ENCODE measurements around the gene FUT4. TPM values are rescaled to one million over a fixed set of nuclear protein-coding genes. Genes with fewer than 3 reads are reported as not detected.

FUT4 gene
- total and polyA plus RNA-seq, 2 donors from 2014 or later = 1.2 to 9.5 TPM

GRCh38 chr11:94533206-94533605 lies 10.5 kb upstream of the FUT4 start:
- no peak overlapping the region for H3K9ac ChIP-seq (ENCODE audit: low read length in 3 of 3)
- H3K36me3 ChIP-seq (ENCODE audit: control insufficient read depth in 2 of 3, insufficient read depth in 3 of 3, low read length in 3 of 3) = no peaks in the 10 kb centered on the region
- H3K4me1 ChIP-seq (ENCODE audit: control insufficient read depth in 2 of 3, insufficient read depth in 2 of 3, low read depth in 1 of 3, low read length in 3 of 3) = no peaks in the 10 kb centered on the region
- no peak for TF ChIP-seq CTCF (IDR thresholded peaks at IDR 0.05; ENCODE audit: borderline replicate concordance, extremely low read depth, insufficient read depth)
- no peak overlapping the region for H3K4me3 ChIP-seq (ENCODE audit: low read length in 3 of 3)
- H3K27me3 ChIP-seq (ENCODE audit: control insufficient read depth, insufficient read depth, low read length) = no peaks in the 10 kb centered on the region
- H3K27ac ChIP-seq (ENCODE audit: low read depth in 2 of 2, low read length in 2 of 2) = no peak overlapping the region
- no peaks in the 10 kb centered on the region for H3K9me3 ChIP-seq (ENCODE audit: control insufficient read depth in 2 of 3, insufficient read depth in 1 of 3, low read length in 3 of 3)
- intact Hi-C loops (cut with DNase I) = no loop called here
- FAIRE-seq = no peak
- DNase-seq = no peak

DNA sequence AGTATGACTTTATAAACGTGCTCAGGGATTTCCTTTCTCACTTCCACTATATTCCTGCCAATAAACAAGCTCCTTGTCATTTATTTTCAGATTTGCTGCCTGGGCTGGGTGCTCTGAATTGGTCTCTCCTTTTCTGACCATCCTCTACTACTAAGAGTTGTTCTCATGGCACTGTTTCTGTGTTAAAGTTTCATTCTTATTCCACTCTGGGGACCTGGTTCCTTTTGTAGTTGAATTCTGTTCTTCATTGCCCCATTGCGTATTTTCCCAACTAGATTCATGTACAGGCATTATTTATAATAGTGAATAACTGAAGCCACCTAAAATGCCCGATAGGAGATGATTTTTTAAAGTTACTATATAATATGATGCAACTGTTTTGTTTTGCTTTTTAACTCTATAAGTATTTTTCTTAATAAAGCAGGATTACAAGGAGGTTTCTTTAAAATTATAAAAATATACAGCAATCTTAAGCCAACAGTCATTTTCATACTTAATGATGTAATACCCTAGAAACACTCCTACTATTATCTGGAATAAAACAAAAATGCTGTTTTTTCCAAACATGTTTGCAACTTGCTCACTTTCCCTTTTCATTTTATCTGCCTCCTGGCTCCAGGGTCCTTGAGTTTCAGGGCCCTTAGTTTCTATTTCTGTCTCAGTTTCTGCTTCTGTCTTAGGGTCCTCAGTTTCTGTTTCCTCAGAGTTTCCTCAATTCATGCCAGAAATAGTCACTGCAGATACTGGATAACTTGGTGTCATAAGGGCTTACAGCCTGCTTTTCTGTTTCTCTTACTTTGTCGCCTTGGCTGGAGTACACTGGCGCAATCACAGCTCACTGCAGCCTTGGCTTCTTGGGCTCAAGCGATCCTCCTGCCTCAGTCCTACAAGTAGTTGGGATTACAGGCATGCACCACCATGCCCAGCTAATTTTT lies 9.8 kb upstream of the FUT4 start:
- Histone ChIP-seq H3K27ac (ENCODE audit: low read depth in 2 of 2, low read length in 2 of 2) (no peak overlapping the region), H3K27me3 (ENCODE audit: control insufficient read depth, insufficient read depth, low read length) (no peaks in the 10 kb centered on the region), H3K4me3 (ENCODE audit: low read length in 3 of 3) (no peak overlapping the region), H3K4me1 (ENCODE audit: control insufficient read depth in 2 of 3, insufficient read depth in 2 of 3, low read depth in 1 of 3, low read length in 3 of 3) (no peaks in the 10 kb centered on the region), H3K36me3 (ENCODE audit: control insufficient read depth in 2 of 3, insufficient read depth in 3 of 3, low read length in 3 of 3) (no peaks in the 10 kb centered on the region), H3K9me3 (ENCODE audit: control insufficient read depth in 2 of 3, insufficient read depth in 1 of 3, low read length in 3 of 3) (no peaks in the 10 kb centered on the region), H3K9ac (ENCODE audit: low read length in 3 of 3) (no peak overlapping the region)
- intact Hi-C loops (cut with DNase I) = no loop called here
- no peak for TF ChIP-seq CTCF (IDR thresholded peaks at IDR 0.05; ENCODE audit: borderline replicate concordance, extremely low read depth, insufficient read depth)
- FAIRE-seq = no peak
- DNase-seq = no peak

DNA sequence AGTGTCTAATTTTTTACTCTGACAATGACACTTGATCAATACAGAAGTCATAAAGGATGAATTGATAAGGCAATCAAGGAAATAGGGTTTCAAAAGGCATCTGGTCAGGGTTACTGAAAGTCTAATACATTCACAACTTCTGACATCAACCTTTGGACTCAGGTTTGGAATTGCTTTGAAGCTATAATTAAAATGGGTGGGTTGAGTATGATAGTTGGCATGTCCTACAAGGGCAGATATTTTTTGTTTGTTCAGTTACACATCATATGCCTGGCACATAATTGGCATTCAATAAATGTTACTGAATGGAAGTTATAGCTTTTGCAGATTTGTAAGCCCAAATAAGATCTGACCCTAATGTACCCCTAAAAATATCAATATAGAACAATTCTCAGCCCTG lies 7.3 kb upstream of the FUT4 start:
- intact Hi-C loops (cut with DNase I) = no loop called here
- Histone ChIP-seq H3K9me3 (ENCODE audit: control insufficient read depth in 2 of 3, insufficient read depth in 1 of 3, low read length in 3 of 3) (no peaks in the 10 kb centered on the region), H3K27me3 (ENCODE audit: control insufficient read depth, insufficient read depth, low read length) (no peaks in the 10 kb centered on the region), H3K27ac (ENCODE audit: low read depth in 2 of 2, low read length in 2 of 2) (no peak overlapping the region), H3K4me1 (ENCODE audit: control insufficient read depth in 2 of 3, insufficient read depth in 2 of 3, low read depth in 1 of 3, low read length in 3 of 3) (no peaks in the 10 kb centered on the region), H3K36me3 (ENCODE audit: control insufficient read depth in 2 of 3, insufficient read depth in 3 of 3, low read length in 3 of 3) (no peaks in the 10 kb centered on the region), H3K4me3 (ENCODE audit: low read length in 3 of 3) (no peak overlapping the region), H3K9ac (ENCODE audit: low read length in 3 of 3) (no peak overlapping the region)
- FAIRE-seq (no peak), DNase-seq (no peak)
- TF ChIP-seq CTCF (IDR thresholded peaks at IDR 0.05; ENCODE audit: borderline replicate concordance, extremely low read depth, insufficient read depth) = no peak
